GM18505 (cell line): Measurements from ENCODE around the gene WWP2.
"Not testable (repeated sequence)": the region's sequence is repeated elsewhere in the genome, so short reads cannot be mapped to it uniquely, and the experiment has no call there.

Source experiments
- ATAC-seq: cut with Tn5 transposase; IDR thresholded peaks from one replicate; pipeline ENCODE4 v1.9.1; 2021; ENCODE audit not compliant: unreplicated experiment
- POLR2A ChIP-seq: IDR thresholded peaks from 4 replicates; pipeline ENCODE4 v1.6.1; 2011; ENCODE audit warnings: borderline replicate concordance; ENCODE audit not compliant: insufficient read depth, insufficient read length; ENCODE audit errors: extremely low read depth

Gene WWP2

GRCh38 chr16:69936751-69937211 is 174.6 kb downstream of the WWP2 start:
- no peak for ATAC-seq

GRCh38 chr16:69937465-69937951 is 175.4 kb downstream of the WWP2 start:
- no peak for ATAC-seq
- TF ChIP-seq POLR2A, result no peak

More at GRCh38 chr16:69936751-69937211, 174.6 kb downstream of the WWP2 start:
- TF ChIP-seq POLR2A, result no peak

- no peak for ATAC-seq
- no peak for TF ChIP-seq POLR2A
Observed at GRCh38 chr16:69938981-69939820, 177.1 kb downstream of the WWP2 start.

GRCh38 chr16:69939821-69940585 is 177.9 kb downstream of the WWP2 start:
- no peak for ATAC-seq
- TF ChIP-seq POLR2A, result no peak

GRCh38 chr16:69940676-69941075 is 178.5 kb downstream of the WWP2 start:
- no peak for ATAC-seq
- no peak for TF ChIP-seq POLR2A

- ATAC-seq, result no peak
- no peak for TF ChIP-seq POLR2A
Observed at GRCh38 chr16:69941251-69942098, 179.3 kb downstream of the WWP2 start.

GRCh38 chr16:69942099-69942491 is 180.0 kb downstream of the WWP2 start:
- no peak for ATAC-seq
- no peak for TF ChIP-seq POLR2A

- ATAC-seq, result no peak
- no peak for TF ChIP-seq POLR2A
Observed at GRCh38 chr16:69942627-69943170, 180.6 kb downstream of the WWP2 start.

GRCh38 chr16:69943241-69944036 is 181.3 kb downstream of the WWP2 start:
- ATAC-seq, result not testable (repeated sequence)

GRCh38 chr16:69950411-69950810 is 188.3 kb downstream of the WWP2 start:
- ATAC-seq, result not testable (repeated sequence)

GRCh38 chr16:69951017-69951671 is 189.0 kb downstream of the WWP2 start, which contains the start of gene CLEC18A:
CLEC18A (plus strand) TSS chr16:69951334; CDS start chr16:69951367, 33 bp downstream.
- ATAC-seq, result not testable (repeated sequence)

- ATAC-seq, result not testable (repeated sequence)
Observed at GRCh38 chr16:69951672-69952031, 189.5 kb downstream of the WWP2 start.

GRCh38 chr16:69952116-69952515 is 190.0 kb downstream of the WWP2 start:
- ATAC-seq, result not testable (repeated sequence)

GRCh38 chr16:69952572-69953355 is 190.6 kb downstream of the WWP2 start:
- not testable (repeated sequence) for ATAC-seq

GRCh38 chr16:69954241-69954640 is 192.1 kb downstream of the WWP2 start:
- not testable (repeated sequence) for ATAC-seq

GRCh38 chr16:69963312-69963711 is 201.2 kb downstream of the WWP2 start:
- ATAC-seq, result not testable (repeated sequence)
